ENCODE data around the gene SPRR1A. TPM values are rescaled to one million over a fixed set of nuclear protein-coding genes. Genes with fewer than 3 reads are reported as not detected.

SPRR1A gene
- total RNA-seq, 2 donors from 2014 or later: not detected

GRCh38 chr1:152969036-152969435, 14.8 kb upstream of the SPRR1A start:
- H3K27ac ChIP-seq: no peak overlapping the region
- no peak for ATAC-seq
- DNase-seq: no peak
- no peak for TF ChIP-seq POLR2A (IDR thresholded peaks at IDR 0.05)
- TF ChIP-seq, protein P1, sequence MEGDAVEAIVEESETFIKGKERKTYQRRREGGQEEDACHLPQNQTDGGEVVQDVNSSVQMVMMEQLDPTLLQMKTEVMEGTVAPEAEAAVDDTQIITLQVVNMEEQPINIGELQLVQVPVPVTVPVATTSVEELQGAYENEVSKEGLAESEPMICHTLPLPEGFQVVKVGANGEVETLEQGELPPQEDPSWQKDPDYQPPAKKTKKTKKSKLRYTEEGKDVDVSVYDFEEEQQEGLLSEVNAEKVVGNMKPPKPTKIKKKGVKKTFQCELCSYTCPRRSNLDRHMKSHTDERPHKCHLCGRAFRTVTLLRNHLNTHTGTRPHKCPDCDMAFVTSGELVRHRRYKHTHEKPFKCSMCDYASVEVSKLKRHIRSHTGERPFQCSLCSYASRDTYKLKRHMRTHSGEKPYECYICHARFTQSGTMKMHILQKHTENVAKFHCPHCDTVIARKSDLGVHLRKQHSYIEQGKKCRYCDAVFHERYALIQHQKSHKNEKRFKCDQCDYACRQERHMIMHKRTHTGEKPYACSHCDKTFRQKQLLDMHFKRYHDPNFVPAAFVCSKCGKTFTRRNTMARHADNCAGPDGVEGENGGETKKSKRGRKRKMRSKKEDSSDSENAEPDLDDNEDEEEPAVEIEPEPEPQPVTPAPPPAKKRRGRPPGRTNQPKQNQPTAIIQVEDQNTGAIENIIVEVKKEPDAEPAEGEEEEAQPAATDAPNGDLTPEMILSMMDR (IDR thresholded peaks at IDR 0.05): no peak
- H3K4me3 ChIP-seq: no peak overlapping the region
- WGBS, 2 donors: 60 to 87% methylated on average over 2 of the region's 2 CpGs
- H3K27me3 ChIP-seq: no peaks in the 10 kb centered on the region
- no peaks in the 10 kb centered on the region for H3K4me1 ChIP-seq
- H3K9me3 ChIP-seq: no peaks in the 10 kb centered on the region
- no peaks in the 10 kb centered on the region for H3K36me3 ChIP-seq (replicated peaks in 1 of 2; ENCODE audit: insufficient read depth in 1 of 2, low read depth in 2 of 2)
- intact Hi-C loops (cut with DNase I): no loop called here

- intact Hi-C loops (cut with DNase I): no loop called here
- 84 to 89% methylated on average over 6 of the region's 6 CpGs for WGBS, 2 donors
- Histone ChIP-seq H3K9me3 (no peaks in the 10 kb centered on the region), H3K27me3 (no peaks in the 10 kb centered on the region), H3K36me3 (replicated peaks in 1 of 2; ENCODE audit: insufficient read depth in 1 of 2, low read depth in 2 of 2) (no peaks in the 10 kb centered on the region), H3K4me3 (no peak within 1 kb of the TSS), H3K27ac (no peak within 1 kb of the TSS), H3K4me1 (no peaks in the 10 kb centered on the region)
- DNase-seq (no peak), ATAC-seq (no peak)
- no peak for TF ChIP-seq POLR2A (IDR thresholded peaks at IDR 0.05)
- TF ChIP-seq, protein P1 (IDR thresholded peaks at IDR 0.05): no peak
These were observed 13.4 kb upstream of the SPRR1A start, which contains the start of gene SPRR4 for GRCh38 chr1:152970495-152970894. TSS of gene SPRR4 (plus strand) at chr1:152970648. CDS start at chr1:152971891, 1,243 bp downstream.

GRCh38 chr1:152972196-152972886, 11.5 kb upstream of the SPRR1A start:
- Histone ChIP-seq H3K27ac (no peak overlapping the region), H3K4me1 (no peaks in the 10 kb centered on the region), H3K4me3 (no peak overlapping the region), H3K36me3 (replicated peaks in 1 of 2; ENCODE audit: insufficient read depth in 1 of 2, low read depth in 2 of 2) (no peaks in the 10 kb centered on the region), H3K9me3 (no peaks in the 10 kb centered on the region), H3K27me3 (no peaks in the 10 kb centered on the region)
- ATAC-seq (no peak), DNase-seq (no peak)
- intact Hi-C loops (cut with DNase I): no loop called here
- TF ChIP-seq, protein P1 (IDR thresholded peaks at IDR 0.05): no peak
- TF ChIP-seq POLR2A (IDR thresholded peaks at IDR 0.05): no peak
- 83 to 84% methylated on average over 4 of the region's 4 CpGs for WGBS, 2 donors

DNA sequence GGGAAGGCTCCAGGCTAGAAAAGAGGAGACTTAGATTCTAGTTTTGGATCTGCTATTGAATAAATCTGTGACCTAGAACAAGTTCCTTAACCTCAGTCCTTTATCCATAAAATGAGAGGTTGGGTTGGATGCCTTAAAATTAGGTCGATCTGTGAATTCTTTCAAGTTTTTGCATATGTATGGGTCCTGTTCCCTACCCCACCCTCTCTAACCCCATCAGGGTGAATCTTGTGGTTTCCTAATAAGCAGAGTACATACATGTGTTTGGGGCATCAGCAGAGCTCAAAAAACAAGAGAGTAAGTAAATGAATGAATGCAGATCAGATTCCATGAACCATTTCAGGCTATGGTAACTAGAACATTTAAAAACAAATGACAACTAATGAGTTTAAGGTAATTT, 7.2 kb upstream of the SPRR1A start:
- Histone ChIP-seq H3K4me3 (no peak overlapping the region), H3K4me1 (no peaks in the 10 kb centered on the region), H3K36me3 (replicated peaks in 1 of 2; ENCODE audit: insufficient read depth in 1 of 2, low read depth in 2 of 2) (no peaks in the 10 kb centered on the region), H3K27me3 (no peaks in the 10 kb centered on the region), H3K27ac (no peak overlapping the region), H3K9me3 (no peaks in the 10 kb centered on the region)
- no peak for DNase-seq
- intact Hi-C loops (cut with DNase I): no loop called here
- no peak for ATAC-seq
- 60 to 63% methylated on average over 1 of the region's 1 CpG for WGBS, 2 donors
- TF ChIP-seq POLR2A (IDR thresholded peaks at IDR 0.05): no peak
- TF ChIP-seq, protein P1 (IDR thresholded peaks at IDR 0.05): no peak

DNA sequence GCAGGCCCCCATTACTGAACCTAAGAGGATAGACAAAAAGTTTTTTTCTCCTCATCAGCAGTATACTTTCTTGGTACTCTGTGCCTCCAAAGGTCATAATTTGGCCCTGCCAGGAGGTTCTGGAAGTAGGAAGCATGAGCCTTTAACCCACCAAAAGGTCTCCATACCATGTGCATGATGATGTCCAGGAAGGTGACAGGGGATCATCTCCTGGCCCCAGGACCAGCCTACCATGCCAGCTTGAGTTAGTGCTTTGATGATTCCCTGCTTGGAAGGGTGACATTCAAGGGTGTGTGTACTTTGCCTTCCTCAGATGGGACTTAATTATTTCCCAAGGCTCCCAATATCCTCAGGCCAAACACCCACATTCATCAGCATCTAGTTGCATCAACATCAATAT, 6.3 kb upstream of the SPRR1A start:
- ATAC-seq: no peak
- intact Hi-C loops (cut with DNase I): no loop called here

More for the DNA sequence above, 6.3 kb upstream of the SPRR1A start:
- Histone ChIP-seq H3K27me3 (no peaks in the 10 kb centered on the region), H3K9me3 (no peaks in the 10 kb centered on the region), H3K4me3 (no peak overlapping the region), H3K27ac (no peak overlapping the region), H3K36me3 (replicated peaks in 1 of 2; ENCODE audit: insufficient read depth in 1 of 2, low read depth in 2 of 2) (no peaks in the 10 kb centered on the region), H3K4me1 (no peaks in the 10 kb centered on the region)
- no peak for TF ChIP-seq POLR2A (IDR thresholded peaks at IDR 0.05)
- TF ChIP-seq, protein P1 (IDR thresholded peaks at IDR 0.05): no peak
- DNase-seq: no peak

Measured in body of pancreas (tissue), 4 donors.